C4-2B (cell line): Measurements from ENCODE around the gene APPL1.

ENCODE experiments used
- CTCF ChIP-seq: fragments of 450-650 bp; conservative IDR thresholded peaks from 2 replicates; pipeline ENCODE4 v1.5.1; 2017; ENCODE audit warnings: mild to moderate bottlenecking
- ZFX ChIP-seq: fragments of 450-650 bp; IDR thresholded peaks from 2 replicates; pipeline ENCODE4 v1.6.1; 2017

GRCh38 chr3:57192028-57192427 lies 35.5 kb upstream of the APPL1 start:
- TF ChIP-seq CTCF (no peak), ZFX (no peak)
